ENCODE data around the gene FBXW11.

- no peak for TF ChIP-seq CTCF (IDR thresholded peaks at IDR 0.05)
- TF ChIP-seq SP1 (CRISPR knock-in tag; conservative IDR thresholded peaks at IDR 0.05): no peak
- no peak for TF ChIP-seq STAT6 (CRISPR knock-in tag; conservative IDR thresholded peaks at IDR 0.05; ENCODE audit: low read depth)
- no peak for TF ChIP-seq E2F5 (CRISPR knock-in tag; IDR thresholded peaks at IDR 0.05)
- TF ChIP-seq ETV6 (CRISPR knock-in tag; IDR thresholded peaks at IDR 0.05): no peak
- TF ChIP-seq NR2C2 (CRISPR knock-in tag; IDR thresholded peaks at IDR 0.05): no peak
- TF ChIP-seq ZNF281 (CRISPR knock-in tag; IDR thresholded peaks at IDR 0.05): no peak
- TF ChIP-seq ZBTB21 (CRISPR knock-in tag; IDR thresholded peaks at IDR 0.05; ENCODE audit: borderline replicate concordance): no peak
- TF ChIP-seq ZNF532 (CRISPR knock-in tag; IDR thresholded peaks at IDR 0.05; ENCODE audit: borderline replicate concordance): no peak
- no peak for TF ChIP-seq PRDM15 (CRISPR knock-in tag; IDR thresholded peaks at IDR 0.05)
- TF ChIP-seq USF2 (CRISPR knock-in tag; IDR thresholded peaks at IDR 0.05): no peak
- TF ChIP-seq ZNF219 (CRISPR knock-in tag; IDR thresholded peaks at IDR 0.05; ENCODE audit: borderline replicate concordance): no peak
These were observed 43.0 kb downstream of the FBXW11 start for GRCh38 chr5:171963416-171963815.
